ENCODE results near the gene PRR5.

Gene PRR5

DNA sequence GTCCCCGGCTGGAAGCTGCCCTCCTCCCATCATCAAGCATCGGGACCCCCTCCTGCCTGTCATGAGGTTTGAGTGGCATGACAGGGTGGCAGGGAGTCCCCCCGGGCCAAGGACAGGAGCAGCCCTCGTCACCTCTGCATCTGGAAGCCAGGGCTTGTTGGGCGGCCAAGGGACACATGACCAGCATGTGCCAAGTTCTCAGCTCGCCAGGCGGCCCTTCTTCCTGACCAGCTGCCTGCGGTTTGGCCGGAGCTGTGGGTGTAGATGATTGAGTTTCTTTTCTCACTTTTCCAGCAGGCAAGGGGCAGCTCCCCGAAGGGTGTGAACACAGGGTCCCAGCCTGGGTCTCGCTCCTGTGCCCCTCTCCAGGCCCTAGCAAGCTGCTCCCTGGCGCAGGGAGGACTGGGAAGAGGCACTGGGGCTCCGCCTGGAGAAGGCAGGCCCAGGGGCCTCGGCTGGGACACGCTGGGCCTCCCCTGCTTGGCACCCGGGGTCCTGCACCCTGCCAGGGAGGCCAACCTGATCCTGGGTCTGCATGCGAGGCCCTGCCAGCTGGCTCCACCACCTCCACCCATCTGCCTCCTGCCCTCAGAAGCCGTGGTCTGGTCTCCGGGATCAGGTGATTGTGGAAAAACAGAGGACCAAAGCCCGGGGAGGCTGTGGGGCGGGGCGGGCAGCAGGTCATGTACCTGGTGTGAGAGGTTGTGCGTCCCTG, 63.7 kb downstream of the PRR5 start:
- H3K4me3 ChIP-seq, result no peak overlapping the region
- H3K27ac ChIP-seq, result no peak overlapping the region

DNA sequence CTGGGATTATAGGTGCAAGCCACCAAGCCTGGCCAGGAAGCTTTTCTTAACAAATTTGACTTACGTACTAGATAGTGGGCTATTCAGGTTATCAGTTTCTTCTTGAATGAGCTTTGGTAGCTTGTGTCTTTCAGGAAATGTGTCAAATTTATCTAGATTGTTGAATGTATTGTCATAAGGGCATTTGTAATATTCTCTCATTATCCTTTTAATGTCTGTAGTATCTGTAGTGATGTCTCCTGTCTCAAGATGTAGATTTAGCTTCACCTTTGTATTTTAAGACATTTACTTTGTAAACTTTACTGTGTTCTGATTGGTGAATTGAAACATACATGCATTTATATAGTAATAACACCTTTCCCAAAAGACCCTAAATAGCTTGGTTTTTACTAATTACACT, 71.1 kb downstream of the PRR5 start:
- no peak overlapping the region for H3K4me3 ChIP-seq
- no peak overlapping the region for H3K27ac ChIP-seq

DNA sequence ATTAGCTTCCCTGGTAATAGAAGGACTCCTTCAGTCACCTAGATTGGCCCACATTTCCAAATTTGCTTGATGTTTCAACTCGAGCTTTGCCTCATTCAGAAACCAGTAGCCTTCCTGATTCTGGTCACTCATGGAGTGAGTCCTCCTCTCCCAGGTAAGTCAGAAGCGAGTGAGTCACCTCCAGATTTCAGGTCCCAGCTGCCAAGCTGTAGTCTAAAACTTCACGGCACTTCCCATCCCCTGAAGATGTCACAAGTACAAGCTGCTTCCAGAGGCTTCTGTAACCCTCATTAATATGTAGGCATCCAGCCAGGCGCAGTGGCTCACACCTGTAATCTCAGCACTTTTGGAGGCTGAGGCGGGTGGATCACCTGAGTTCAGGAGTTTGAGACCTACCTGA, 73.9 kb downstream of the PRR5 start:
- Histone ChIP-seq H3K4me3 (no peak overlapping the region), H3K27ac (no peak overlapping the region)

GRCh38 chr22:44776605-44777363, 74.8 kb downstream of the PRR5 start:
- Histone ChIP-seq H3K27ac (no peak overlapping the region), H3K4me3 (no peak overlapping the region)

GRCh38 chr22:44777364-44777755, 75.4 kb downstream of the PRR5 start:
- Histone ChIP-seq H3K4me3 (no peak overlapping the region), H3K27ac (no peak overlapping the region)

DNA sequence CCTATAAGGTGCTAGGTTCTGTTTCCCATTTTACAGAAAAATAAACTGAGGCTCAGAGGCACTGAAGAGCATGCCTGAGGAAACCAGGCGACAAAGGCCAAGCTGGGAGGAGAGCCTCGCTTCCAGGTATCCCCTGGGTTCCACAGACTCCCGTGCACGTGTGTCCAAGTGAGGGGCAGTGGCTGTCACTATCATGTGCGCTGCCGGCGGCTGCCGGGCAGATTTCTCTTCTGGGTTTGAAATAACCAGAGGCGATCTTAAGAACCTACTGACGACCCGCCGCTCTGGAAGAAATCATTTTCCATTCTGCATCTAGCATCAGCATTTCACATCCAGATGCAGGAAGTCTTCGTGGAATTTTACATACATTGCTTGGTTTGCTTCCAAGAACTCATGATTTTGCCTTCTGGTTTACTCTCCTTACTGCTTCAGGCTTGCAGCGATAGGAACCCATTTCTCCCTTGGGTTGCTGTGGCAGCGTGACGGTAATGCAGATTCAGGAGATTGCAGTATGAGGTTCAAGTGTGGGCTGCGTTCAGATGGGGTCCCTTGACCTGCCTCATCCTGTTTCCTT, 79.0 kb downstream of the PRR5 start:
- H3K27ac ChIP-seq, result no peak overlapping the region
- no peak overlapping the region for H3K4me3 ChIP-seq

DNA sequence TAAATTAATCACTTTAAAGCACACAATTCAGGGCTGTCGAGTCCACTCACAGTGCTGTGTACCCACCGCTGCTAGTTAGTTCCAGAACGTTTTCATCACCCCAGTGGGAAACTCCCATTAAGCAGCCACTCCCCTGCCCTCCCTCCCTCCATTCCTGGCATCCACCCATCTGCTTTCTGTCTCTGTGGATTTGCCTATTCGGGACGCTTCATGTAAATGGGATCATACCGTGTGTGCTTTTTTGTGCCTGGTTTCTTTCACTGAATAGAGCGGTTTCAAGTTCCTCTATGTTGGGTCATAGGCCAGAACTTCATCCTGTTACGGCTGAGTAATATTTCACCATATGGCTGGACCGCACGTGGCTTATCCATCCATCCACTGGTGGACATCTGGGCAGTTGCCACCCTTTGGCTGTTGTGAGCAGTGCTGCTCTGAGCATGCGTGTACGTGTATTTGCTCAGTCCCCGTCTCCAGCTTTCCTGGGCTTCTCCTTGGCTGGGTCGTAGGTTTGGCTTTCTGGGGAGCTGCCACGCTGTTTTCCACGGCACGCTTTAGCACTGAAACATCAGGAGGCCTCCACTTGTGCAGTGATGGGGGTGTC, 80.5 kb downstream of the PRR5 start:
- no peak overlapping the region for H3K4me3 ChIP-seq
- H3K27ac ChIP-seq, result no peak overlapping the region

DNA sequence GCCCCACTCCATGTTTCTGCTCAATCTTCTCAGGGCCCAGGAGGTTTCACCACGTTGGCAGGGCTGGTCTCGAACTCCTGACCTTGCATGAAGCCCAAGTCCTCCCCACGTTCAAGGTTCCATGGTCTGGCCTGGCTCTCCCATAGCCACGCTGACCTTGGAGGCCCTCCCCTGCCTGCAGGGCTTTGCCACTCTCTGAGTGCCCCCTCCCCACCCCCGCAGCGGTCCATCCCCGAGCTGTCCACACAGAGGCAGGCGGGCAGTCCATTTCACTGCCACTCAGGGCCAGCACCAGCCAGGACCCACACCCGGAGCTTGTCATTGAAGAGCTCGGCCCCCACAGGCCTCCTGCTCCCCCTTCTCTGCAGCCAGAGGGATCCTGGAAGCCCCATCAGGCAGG, 81.1 kb downstream of the PRR5 start:
- H3K27ac ChIP-seq, result no peak overlapping the region
- no peak overlapping the region for H3K4me3 ChIP-seq

DNA sequence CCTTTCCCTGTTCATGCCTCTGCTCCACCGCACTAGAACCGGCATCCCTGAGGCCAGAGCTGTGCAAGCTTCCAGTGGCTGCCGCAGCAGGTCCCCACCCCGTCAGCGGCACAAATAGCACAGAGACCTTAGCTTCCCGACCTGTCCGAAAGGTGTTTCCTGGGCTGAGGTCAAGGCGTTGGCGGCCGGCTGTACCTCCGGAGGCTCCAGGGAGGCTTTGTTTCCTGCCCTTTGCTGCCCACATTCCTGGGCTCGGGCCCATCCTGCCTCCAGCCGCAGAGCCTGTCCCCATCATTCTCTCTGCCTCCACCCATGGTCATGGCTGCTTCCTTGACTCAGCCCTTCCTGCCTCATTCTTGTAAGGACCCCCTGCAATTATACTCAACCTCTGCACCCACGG, 81.6 kb downstream of the PRR5 start:
- Histone ChIP-seq H3K4me3 (no peak overlapping the region), H3K27ac (no peak overlapping the region)

GRCh38 chr22:44786136-44786535, 84.1 kb downstream of the PRR5 start:
- H3K27ac ChIP-seq, result no peak overlapping the region
- H3K4me3 ChIP-seq, result no peak overlapping the region

DNA sequence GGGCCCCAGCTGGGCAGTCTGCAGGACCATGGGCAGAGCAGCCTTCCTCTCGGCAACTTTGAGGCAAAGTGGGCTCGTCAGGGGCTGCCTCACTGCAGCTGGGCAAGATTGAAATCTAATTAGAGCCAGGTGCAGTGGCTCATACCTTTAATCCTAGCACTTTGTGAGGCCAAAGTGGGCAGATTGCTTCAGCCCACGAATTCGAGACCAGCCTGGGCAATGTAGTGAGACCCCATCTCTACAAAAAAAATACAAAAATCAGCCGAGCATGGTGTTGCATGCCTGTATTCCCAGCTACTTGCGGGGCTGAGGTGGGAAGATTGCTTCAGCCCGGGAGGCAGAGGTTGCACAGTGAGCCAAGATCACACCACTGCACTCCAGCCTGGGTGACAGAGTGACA, 84.6 kb downstream of the PRR5 start:
- no peak overlapping the region for H3K4me3 ChIP-seq
- no peak overlapping the region for H3K27ac ChIP-seq

All from skin epidermis (tissue), 12 donors.